Stimulated activated memory B cell treated with anti-CD40 and anti-IgM and Interleukin-4, amounts not matched to agents 10 μg/mL and 1 μg/mL and 100 μg/mL, for 72 hours (primary cell): Measurements from ENCODE around the gene CP.
"Not testable (repeated sequence)": the region's sequence is repeated elsewhere in the genome, so short reads cannot be mapped to it uniquely, and the experiment has no call there.

Source experiments
- ATAC-seq: fragments of 150-1000 bp; cut with Tn5 transposase; 2 replicates; pipeline ENCODE4 v1.10.0; 2021
- H3K27ac Mint-ChIP-seq: one replicate; pipeline ENCODE4 v1.8.0; 2022; ENCODE audit warnings: mild to moderate bottlenecking, mixed read lengths
- H3K27me3 Mint-ChIP-seq: one replicate; pipeline ENCODE4 v1.8.0; 2022; ENCODE audit warnings: mixed read lengths
- H3K36me3 Mint-ChIP-seq: one replicate; pipeline ENCODE4 v1.8.0; 2022; ENCODE audit warnings: mixed read lengths
- H3K4me1 Mint-ChIP-seq: one replicate; pipeline ENCODE4 v1.8.0; 2022; ENCODE audit warnings: mixed read lengths
- H3K4me3 Mint-ChIP-seq: one replicate; pipeline ENCODE4 v1.8.0; 2022; ENCODE audit warnings: mild to moderate bottlenecking, moderate library complexity, mixed read lengths
- H3K9me3 Mint-ChIP-seq: one replicate; pipeline ENCODE4 v1.8.0; 2022; ENCODE audit warnings: mixed read lengths

CP gene

GRCh38 chr3:149212386-149212785 lies 9.2 kb downstream of the CP start:
- Mint-ChIP-seq H3K9me3 (no peaks in the 10 kb centered on the region), H3K27me3 (no peaks in the 10 kb centered on the region), H3K4me3 (no peak overlapping the region), H3K36me3 (no peaks in the 10 kb centered on the region), H3K27ac (no peak overlapping the region), H3K4me1 (no peaks in the 10 kb centered on the region)
- no peak for ATAC-seq

DNA sequence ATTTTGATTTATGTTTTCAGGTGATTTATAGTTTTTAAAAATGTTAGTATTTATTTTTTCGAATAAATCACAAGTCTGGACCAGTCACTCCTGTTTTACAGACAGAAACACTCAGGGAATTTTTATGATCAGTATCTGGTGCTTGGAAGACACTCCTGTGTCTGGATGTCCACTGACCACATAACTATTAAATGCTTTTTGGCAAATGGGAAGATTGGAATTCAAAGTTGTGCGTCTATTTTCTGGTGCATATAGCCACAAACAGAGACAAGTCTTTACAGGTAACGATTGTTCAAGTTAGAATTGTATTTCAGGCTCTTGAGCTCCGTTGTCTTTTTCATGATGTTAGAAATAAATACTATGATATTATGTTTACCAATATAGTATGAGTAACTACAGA lies 12.2 kb downstream of the CP start:
- Mint-ChIP-seq H3K4me1 (peaks cover 5% of the 10 kb centered on the region), H3K9me3 (no peaks in the 10 kb centered on the region), H3K27ac (no peak overlapping the region), H3K27me3 (no peaks in the 10 kb centered on the region), H3K4me3 (no peak overlapping the region), H3K36me3 (no peaks in the 10 kb centered on the region)
- no peak for ATAC-seq

- H3K4me3 Mint-ChIP-seq: no peak overlapping the region
- no peaks in the 10 kb centered on the region for H3K27me3 Mint-ChIP-seq
- H3K36me3 Mint-ChIP-seq: no peaks in the 10 kb centered on the region
- no peak for ATAC-seq
- no peak overlapping the region for H3K27ac Mint-ChIP-seq
- H3K4me1 Mint-ChIP-seq: peaks cover 18% of the 10 kb centered on the region
- no peaks in the 10 kb centered on the region for H3K9me3 Mint-ChIP-seq
Observed at GRCh38 chr3:149207475-149207874, 14.2 kb downstream of the CP start.

- Mint-ChIP-seq H3K4me1 (peaks cover 18% of the 10 kb centered on the region), H3K4me3 (no peak overlapping the region), H3K27ac (peak overlapping the region; percentile 36), H3K9me3 (no peaks in the 10 kb centered on the region), H3K36me3 (no peaks in the 10 kb centered on the region), H3K27me3 (no peaks in the 10 kb centered on the region)
- no peak for ATAC-seq
Observed at GRCh38 chr3:149204390-149204991, 17.1 kb downstream of the CP start.

- Mint-ChIP-seq H3K9me3 (no peaks in the 10 kb centered on the region), H3K4me3 (no peak overlapping the region), H3K27ac (peak overlapping the region; percentile 36), H3K27me3 (no peaks in the 10 kb centered on the region), H3K4me1 (peaks cover 18% of the 10 kb centered on the region), H3K36me3 (no peaks in the 10 kb centered on the region)
- ATAC-seq: peak; percentile 98
Observed at GRCh38 chr3:149203758-149204157, 17.9 kb downstream of the CP start.

- no peaks in the 10 kb centered on the region for H3K36me3 Mint-ChIP-seq
- H3K4me1 Mint-ChIP-seq: peaks cover 13% of the 10 kb centered on the region
- no peak overlapping the region for H3K27ac Mint-ChIP-seq
- H3K27me3 Mint-ChIP-seq: no peaks in the 10 kb centered on the region
- no peaks in the 10 kb centered on the region for H3K9me3 Mint-ChIP-seq
- ATAC-seq: no peak
- no peak overlapping the region for H3K4me3 Mint-ChIP-seq
Observed at GRCh38 chr3:149199474-149199873, 22.2 kb downstream of the CP start.

GRCh38 chr3:149198611-149199010 lies 23.0 kb downstream of the CP start:
- Mint-ChIP-seq H3K4me1 (peaks cover 5% of the 10 kb centered on the region), H3K27me3 (no peaks in the 10 kb centered on the region), H3K36me3 (no peaks in the 10 kb centered on the region), H3K4me3 (no peak overlapping the region), H3K27ac (no peak overlapping the region), H3K9me3 (no peaks in the 10 kb centered on the region)
- ATAC-seq: no peak

DNA sequence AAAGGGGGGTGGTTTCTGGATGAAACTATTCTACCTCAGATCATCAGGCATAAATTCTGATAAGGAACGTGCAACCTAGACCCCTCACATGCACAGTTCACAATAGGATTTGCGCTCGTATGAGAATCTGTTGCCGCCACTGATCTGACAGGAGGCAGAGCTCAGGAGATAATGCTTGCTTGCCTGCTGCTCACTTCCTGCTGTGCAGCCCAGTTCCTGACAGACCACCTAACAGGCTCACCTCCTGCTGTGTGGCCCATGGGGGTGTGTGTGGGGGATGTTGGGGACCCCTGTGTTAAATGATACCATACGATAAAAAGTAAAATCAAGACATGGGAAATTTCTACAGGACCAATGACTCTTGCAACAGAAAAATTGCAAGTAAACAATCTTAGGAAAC lies 24.0 kb downstream of the CP start:
- no peak for ATAC-seq
- Mint-ChIP-seq H3K4me3 (no peak overlapping the region), H3K27me3 (no peaks in the 10 kb centered on the region), H3K4me1 (no peaks in the 10 kb centered on the region), H3K36me3 (no peaks in the 10 kb centered on the region), H3K9me3 (no peaks in the 10 kb centered on the region), H3K27ac (no peak overlapping the region)

- H3K27me3 Mint-ChIP-seq, H3K36me3 Mint-ChIP-seq, H3K4me3 Mint-ChIP-seq, H3K4me1 Mint-ChIP-seq, H3K27ac Mint-ChIP-seq, ATAC-seq, H3K9me3 Mint-ChIP-seq: not testable (repeated sequence)
Observed at GRCh38 chr3:149196805-149197592, 24.6 kb downstream of the CP start.

DNA sequence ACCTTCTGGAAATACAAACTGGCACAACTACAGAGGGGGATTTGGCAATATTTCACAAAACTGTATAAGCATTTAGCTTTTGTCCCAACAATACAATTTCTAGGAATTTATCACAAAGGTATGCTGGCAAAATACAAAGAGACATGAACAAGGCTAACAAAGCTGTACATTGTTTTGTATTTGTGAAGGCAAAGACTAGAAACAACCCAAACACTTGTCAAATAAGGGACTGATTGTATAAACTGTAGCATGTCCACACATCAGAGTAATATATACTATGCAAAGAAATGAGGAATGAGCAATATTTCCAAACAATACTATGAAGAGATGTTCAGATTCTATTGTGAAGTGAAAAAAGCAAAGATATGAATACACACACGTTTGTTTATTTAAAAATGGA lies 26.4 kb downstream of the CP start:
- H3K4me1 Mint-ChIP-seq: no peaks in the 10 kb centered on the region
- no peak for ATAC-seq
- H3K27me3 Mint-ChIP-seq: no peaks in the 10 kb centered on the region
- no peaks in the 10 kb centered on the region for H3K9me3 Mint-ChIP-seq
- no peak overlapping the region for H3K27ac Mint-ChIP-seq
- no peaks in the 10 kb centered on the region for H3K36me3 Mint-ChIP-seq
- H3K4me3 Mint-ChIP-seq: no peak overlapping the region

- Mint-ChIP-seq H3K36me3 (peaks cover 11% of the 10 kb centered on the region), H3K27me3 (no peaks in the 10 kb centered on the region), H3K27ac (no peak overlapping the region), H3K9me3 (no peaks in the 10 kb centered on the region), H3K4me3 (no peak overlapping the region), H3K4me1 (no peaks in the 10 kb centered on the region)
- ATAC-seq: no peak
Observed at GRCh38 chr3:149188494-149188893, 33.1 kb downstream of the CP start.

DNA sequence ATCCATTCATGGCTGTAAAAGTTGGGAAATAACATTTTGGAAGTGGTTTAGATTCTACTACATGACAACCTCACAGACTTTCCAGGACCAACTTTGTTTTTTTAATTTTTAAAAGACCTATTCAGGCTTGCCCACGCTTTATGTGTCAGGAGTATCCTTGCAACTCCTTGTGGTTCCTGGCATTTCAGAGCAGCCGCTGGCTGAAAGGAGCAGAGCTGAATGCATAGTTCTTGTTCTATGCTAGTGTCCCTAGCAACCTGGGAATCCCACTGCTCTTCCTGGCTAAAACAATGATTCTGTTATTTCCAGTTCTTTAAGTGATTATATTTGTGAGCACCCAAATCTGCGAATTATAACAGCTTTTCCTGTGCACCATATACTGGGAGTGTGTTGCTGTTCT lies 34.9 kb downstream of the CP start:
- Mint-ChIP-seq H3K36me3 (peaks cover 11% of the 10 kb centered on the region), H3K9me3 (no peaks in the 10 kb centered on the region), H3K4me1 (no peaks in the 10 kb centered on the region), H3K4me3 (no peak overlapping the region), H3K27ac (no peak overlapping the region), H3K27me3 (no peaks in the 10 kb centered on the region)
- ATAC-seq: no peak

- no peaks in the 10 kb centered on the region for H3K27me3 Mint-ChIP-seq
- H3K4me3 Mint-ChIP-seq: no peak overlapping the region
- no peak overlapping the region for H3K27ac Mint-ChIP-seq
- no peaks in the 10 kb centered on the region for H3K4me1 Mint-ChIP-seq
- H3K9me3 Mint-ChIP-seq: no peaks in the 10 kb centered on the region
- peaks cover 11% of the 10 kb centered on the region for H3K36me3 Mint-ChIP-seq
- ATAC-seq: no peak
Observed at GRCh38 chr3:149186219-149186618, 35.4 kb downstream of the CP start.

DNA sequence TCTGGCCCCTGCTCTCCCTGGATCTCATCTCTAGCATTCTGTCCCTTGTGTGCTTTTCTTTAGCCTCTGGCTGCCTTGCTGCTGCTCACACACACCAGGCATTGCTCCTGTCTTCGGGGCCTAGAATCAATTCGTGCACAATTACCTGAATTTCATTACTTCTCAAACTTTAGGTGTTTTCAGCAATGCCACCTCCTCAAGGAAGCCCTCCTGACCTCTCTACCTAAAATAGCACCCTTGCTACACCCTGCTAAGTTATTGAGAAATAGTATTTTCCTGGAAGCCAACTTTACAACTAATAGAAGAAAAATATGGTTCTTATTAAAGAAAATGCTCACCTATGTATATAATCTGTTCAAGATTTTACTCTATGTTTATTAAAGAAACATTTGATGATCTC lies 40.4 kb downstream of the CP start:
- peaks cover 17% of the 10 kb centered on the region for H3K36me3 Mint-ChIP-seq
- ATAC-seq: no peak
- H3K4me1 Mint-ChIP-seq: no peaks in the 10 kb centered on the region
- H3K4me3 Mint-ChIP-seq: no peak overlapping the region
- no peaks in the 10 kb centered on the region for H3K27me3 Mint-ChIP-seq
- H3K9me3 Mint-ChIP-seq: no peaks in the 10 kb centered on the region
- H3K27ac Mint-ChIP-seq: no peak overlapping the region

DNA sequence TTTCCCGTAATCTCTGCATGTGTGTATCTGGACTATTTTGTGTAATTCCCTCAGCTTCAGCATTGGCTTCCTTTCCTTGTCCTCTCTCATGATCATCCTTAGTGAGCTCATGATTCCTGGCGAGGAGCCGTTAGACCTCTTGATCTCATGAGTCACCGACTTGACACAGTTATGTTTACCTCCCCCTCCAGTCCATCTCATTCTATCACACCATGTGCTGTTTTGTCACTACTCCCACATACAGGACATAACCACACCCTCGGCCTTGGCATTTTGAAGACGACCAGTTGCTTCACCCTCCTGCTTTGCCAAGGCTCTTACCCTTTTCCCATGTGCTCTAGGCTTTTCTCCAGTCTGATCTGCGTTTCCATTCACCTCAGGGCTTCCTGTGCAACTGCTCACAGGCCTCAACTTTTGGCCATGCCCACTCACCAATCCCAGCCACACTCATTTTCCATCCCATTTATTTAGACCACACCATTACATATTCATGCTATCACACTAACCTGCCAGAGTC lies 41.5 kb downstream of the CP start:
- no peak for ATAC-seq
- Mint-ChIP-seq H3K27me3 (no peaks in the 10 kb centered on the region), H3K27ac (no peak overlapping the region), H3K9me3 (no peaks in the 10 kb centered on the region), H3K4me3 (no peak overlapping the region), H3K36me3 (peaks cover 20% of the 10 kb centered on the region), H3K4me1 (peaks cover 3% of the 10 kb centered on the region)

GRCh38 chr3:149179220-149179619 lies 42.4 kb downstream of the CP start:
- peaks cover 12% of the 10 kb centered on the region for H3K4me1 Mint-ChIP-seq
- H3K27me3 Mint-ChIP-seq: no peaks in the 10 kb centered on the region
- H3K9me3 Mint-ChIP-seq: no peaks in the 10 kb centered on the region
- ATAC-seq: no peak
- peaks cover 20% of the 10 kb centered on the region for H3K36me3 Mint-ChIP-seq
- H3K27ac Mint-ChIP-seq: no peak overlapping the region
- H3K4me3 Mint-ChIP-seq: no peak overlapping the region
